Astrocyte (in vitro differentiated cells and primary cell): ENCODE results near the gene MYO9A. TPM values are rescaled to one million over a fixed set of nuclear protein-coding genes. Genes with fewer than 3 reads are reported as not detected.
A peak's percentile ranks its signal among the peaks of the same experiment; 100 is the strongest.

Experiments used
- DNase-seq: peaks from one replicate; pipeline ENCODE4 v3.0.0-alpha.2; 2010; ENCODE audit warnings: low read depth
- FAIRE-seq: peaks from 2 replicates; lab custom pipeline; 2011; peaks lifted over from hg19 to GRCh38; lab: Jason Lieb, UNC
- H2AFZ ChIP-seq: 2 replicates; pipeline ENCODE4 v1.6.0; 2012; ENCODE audit warnings: low read depth, low read length, inconsistent platforms
- H3K27ac ChIP-seq: 2 replicates; pipeline ENCODE4 v1.5.1; 2011; ENCODE audit warnings: low read depth, low read length, inconsistent platforms
- H3K27me3 ChIP-seq: 2 replicates; pipeline ENCODE4 v1.6.0; 2011; ENCODE audit warnings: low read length, inconsistent platforms; ENCODE audit not compliant: insufficient read depth
- H3K36me3 ChIP-seq: 2 replicates; pipeline ENCODE4 v1.5.1; 2011; ENCODE audit warnings: low read length, inconsistent platforms; ENCODE audit not compliant: insufficient read depth
- H3K4me1 ChIP-seq: 2 replicates; pipeline ENCODE4 v1.5.1; 2011; ENCODE audit warnings: low read length, inconsistent platforms; ENCODE audit not compliant: insufficient read depth
- H3K4me2 ChIP-seq: 2 replicates; pipeline ENCODE4 v1.6.0; 2012; ENCODE audit warnings: low read length, inconsistent platforms
- H3K4me3 ChIP-seq: 2 replicates; pipeline ENCODE4 v1.5.1; 2011; ENCODE audit warnings: low read depth, mild to moderate bottlenecking, low read length, inconsistent platforms; ENCODE audit not compliant: insufficient read depth
- H3K79me2 ChIP-seq: 2 replicates; pipeline ENCODE4 v1.6.0; 2012; ENCODE audit warnings: mild to moderate bottlenecking, low read length, inconsistent platforms; ENCODE audit not compliant: insufficient read depth
- H3K9ac ChIP-seq: 2 replicates; pipeline ENCODE4 v1.6.0; 2012; ENCODE audit warnings: mild to moderate bottlenecking, low read length, inconsistent platforms
- H3K9me3 ChIP-seq: 2 replicates; pipeline ENCODE4 v1.5.1; 2012; ENCODE audit warnings: low read depth, mild to moderate bottlenecking, low read length, inconsistent platforms; ENCODE audit not compliant: insufficient read depth
- H4K20me1 ChIP-seq: 2 replicates; pipeline ENCODE4 v1.6.0; 2012; ENCODE audit warnings: low read length, inconsistent platforms; ENCODE audit not compliant: insufficient read depth
- H3K27ac Mint-ChIP-seq: one replicate; pipeline ENCODE4 v1.8.0; 2021; ENCODE audit warnings: mild to moderate bottlenecking, mixed read lengths; ENCODE audit not compliant: unreplicated experiment
- H3K27me3 Mint-ChIP-seq: one replicate; pipeline ENCODE4 v1.8.0; 2021; ENCODE audit warnings: low read depth, mixed read lengths; ENCODE audit not compliant: unreplicated experiment
- H3K36me3 Mint-ChIP-seq: one replicate; pipeline ENCODE4 v1.8.0; 2021; ENCODE audit warnings: low read depth, mixed read lengths; ENCODE audit not compliant: unreplicated experiment
- H3K4me1 Mint-ChIP-seq: one replicate; pipeline ENCODE4 v1.8.0; 2021; ENCODE audit warnings: low read depth, mixed read lengths; ENCODE audit not compliant: unreplicated experiment
- H3K4me3 Mint-ChIP-seq: one replicate; pipeline ENCODE4 v1.8.0; 2021; ENCODE audit warnings: mild to moderate bottlenecking, moderate library complexity, mixed read lengths; ENCODE audit not compliant: unreplicated experiment
- H3K9me3 Mint-ChIP-seq: one replicate; pipeline ENCODE4 v1.8.0; 2021; ENCODE audit warnings: mild to moderate bottlenecking, mixed read lengths; ENCODE audit not compliant: unreplicated experiment
- EZH2 ChIP-seq: IDR thresholded peaks from 2 replicates; pipeline ENCODE4 v1.6.1; 2012; ENCODE audit warnings: mild to moderate bottlenecking, low read length, inconsistent platforms; ENCODE audit not compliant: insufficient read depth
- total RNA-seq: library from RNA; stranded (reverse); gene quantifications from 2 replicates; pipeline ENCODE4 v1.2.1, GENCODE V29; 2021
- TF ChIP-seq, protein P1 (sequence below): IDR thresholded peaks from 2 replicates; pipeline ENCODE4 v1.5.1; 2011; ENCODE audit warnings: low read depth, mild to moderate bottlenecking, inconsistent platforms, low read length, moderate library complexity; ENCODE audit not compliant: insufficient read depth

The MYO9A gene
- total RNA-seq, 1 donor from 2014 or later: 26.4 TPM

DNA sequence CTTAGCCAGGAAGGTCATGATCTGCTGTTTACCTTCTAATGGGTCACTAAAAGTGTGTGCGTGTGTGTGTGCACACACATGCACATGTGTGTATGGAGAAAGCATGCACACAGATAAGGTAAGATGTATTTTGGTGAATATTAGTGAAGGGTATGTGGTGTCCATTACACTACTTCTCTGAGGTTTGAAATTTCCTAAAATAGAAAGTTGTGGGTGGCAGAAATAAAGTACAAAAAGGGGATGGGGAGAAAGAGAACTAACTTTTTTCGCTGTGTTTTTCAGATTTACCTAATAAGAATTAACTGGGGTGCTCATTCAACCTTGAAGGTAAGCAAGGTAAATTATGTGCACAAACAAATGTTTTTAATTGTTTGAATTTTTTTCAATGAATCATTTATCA is 332.0 kb downstream of the MYO9A start:
- H3K9me3 Mint-ChIP-seq: no peaks in the 10 kb centered on the region
- H3K4me3 Mint-ChIP-seq: no peak overlapping the region

DNA sequence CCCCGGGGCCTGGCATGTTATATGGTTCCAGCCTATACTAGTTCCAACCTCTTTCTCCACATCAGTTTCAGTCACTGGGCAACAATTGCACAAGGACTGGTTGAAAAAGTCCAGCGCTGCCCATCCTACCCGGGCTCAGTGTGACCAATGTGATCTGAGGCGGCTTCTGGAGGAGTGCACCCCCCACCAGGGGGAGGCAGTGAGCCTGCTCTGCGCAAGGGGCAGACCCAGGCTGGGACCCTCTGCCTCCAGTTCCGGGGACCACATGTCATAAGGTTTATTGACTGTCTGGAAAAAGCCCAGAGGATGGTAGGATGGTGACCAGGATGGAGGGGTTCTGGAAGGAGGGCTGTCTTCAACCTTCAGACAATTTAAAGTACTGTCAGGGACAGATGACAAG is 333.2 kb downstream of the MYO9A start:
- H3K4me3 ChIP-seq: no peak overlapping the region
- FAIRE-seq (no peak), DNase-seq (no peak)
- Mint-ChIP-seq H3K4me3 (no peak overlapping the region), H3K4me1 (peaks cover 19% of the 10 kb centered on the region), H3K27me3 (peaks cover 3% of the 10 kb centered on the region), H3K36me3 (no peaks in the 10 kb centered on the region), H3K27ac (no peak overlapping the region), H3K9me3 (no peaks in the 10 kb centered on the region)
- H3K9me3 ChIP-seq: no peaks in the 10 kb centered on the region
- H3K79me2 ChIP-seq: no peaks in the 10 kb centered on the region
- no peaks in the 10 kb centered on the region for H4K20me1 ChIP-seq
- no peaks in the 10 kb centered on the region for H3K27me3 ChIP-seq
- H3K4me2 ChIP-seq: no peak overlapping the region
- no peak for TF ChIP-seq EZH2
- TF ChIP-seq, protein P1, sequence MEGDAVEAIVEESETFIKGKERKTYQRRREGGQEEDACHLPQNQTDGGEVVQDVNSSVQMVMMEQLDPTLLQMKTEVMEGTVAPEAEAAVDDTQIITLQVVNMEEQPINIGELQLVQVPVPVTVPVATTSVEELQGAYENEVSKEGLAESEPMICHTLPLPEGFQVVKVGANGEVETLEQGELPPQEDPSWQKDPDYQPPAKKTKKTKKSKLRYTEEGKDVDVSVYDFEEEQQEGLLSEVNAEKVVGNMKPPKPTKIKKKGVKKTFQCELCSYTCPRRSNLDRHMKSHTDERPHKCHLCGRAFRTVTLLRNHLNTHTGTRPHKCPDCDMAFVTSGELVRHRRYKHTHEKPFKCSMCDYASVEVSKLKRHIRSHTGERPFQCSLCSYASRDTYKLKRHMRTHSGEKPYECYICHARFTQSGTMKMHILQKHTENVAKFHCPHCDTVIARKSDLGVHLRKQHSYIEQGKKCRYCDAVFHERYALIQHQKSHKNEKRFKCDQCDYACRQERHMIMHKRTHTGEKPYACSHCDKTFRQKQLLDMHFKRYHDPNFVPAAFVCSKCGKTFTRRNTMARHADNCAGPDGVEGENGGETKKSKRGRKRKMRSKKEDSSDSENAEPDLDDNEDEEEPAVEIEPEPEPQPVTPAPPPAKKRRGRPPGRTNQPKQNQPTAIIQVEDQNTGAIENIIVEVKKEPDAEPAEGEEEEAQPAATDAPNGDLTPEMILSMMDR: peak; percentile 9
- H3K4me1 ChIP-seq: peaks cover 17% of the 10 kb centered on the region
- no peak overlapping the region for H2AFZ ChIP-seq
- H3K36me3 ChIP-seq: no peaks in the 10 kb centered on the region
- no peak overlapping the region for H3K27ac ChIP-seq
- no peak overlapping the region for H3K9ac ChIP-seq

More for the DNA sequence above, 332.0 kb downstream of the MYO9A start:
- Histone ChIP-seq H3K79me2 (no peaks in the 10 kb centered on the region), H3K9me3 (no peaks in the 10 kb centered on the region), H2AFZ (no peak overlapping the region), H3K27ac (no peak overlapping the region), H3K4me1 (peaks cover 18% of the 10 kb centered on the region), H3K9ac (no peak overlapping the region), H4K20me1 (no peaks in the 10 kb centered on the region), H3K36me3 (no peaks in the 10 kb centered on the region), H3K4me3 (no peak overlapping the region), H3K27me3 (no peaks in the 10 kb centered on the region), H3K4me2 (no peak overlapping the region)
- Mint-ChIP-seq H3K36me3 (no peaks in the 10 kb centered on the region), H3K27me3 (peaks cover 3% of the 10 kb centered on the region), H3K27ac (no peak overlapping the region), H3K4me1 (peaks cover 13% of the 10 kb centered on the region)
- no peak for FAIRE-seq
- no peak for DNase-seq
- TF ChIP-seq, protein P1: no peak
- no peak for TF ChIP-seq EZH2

DNA sequence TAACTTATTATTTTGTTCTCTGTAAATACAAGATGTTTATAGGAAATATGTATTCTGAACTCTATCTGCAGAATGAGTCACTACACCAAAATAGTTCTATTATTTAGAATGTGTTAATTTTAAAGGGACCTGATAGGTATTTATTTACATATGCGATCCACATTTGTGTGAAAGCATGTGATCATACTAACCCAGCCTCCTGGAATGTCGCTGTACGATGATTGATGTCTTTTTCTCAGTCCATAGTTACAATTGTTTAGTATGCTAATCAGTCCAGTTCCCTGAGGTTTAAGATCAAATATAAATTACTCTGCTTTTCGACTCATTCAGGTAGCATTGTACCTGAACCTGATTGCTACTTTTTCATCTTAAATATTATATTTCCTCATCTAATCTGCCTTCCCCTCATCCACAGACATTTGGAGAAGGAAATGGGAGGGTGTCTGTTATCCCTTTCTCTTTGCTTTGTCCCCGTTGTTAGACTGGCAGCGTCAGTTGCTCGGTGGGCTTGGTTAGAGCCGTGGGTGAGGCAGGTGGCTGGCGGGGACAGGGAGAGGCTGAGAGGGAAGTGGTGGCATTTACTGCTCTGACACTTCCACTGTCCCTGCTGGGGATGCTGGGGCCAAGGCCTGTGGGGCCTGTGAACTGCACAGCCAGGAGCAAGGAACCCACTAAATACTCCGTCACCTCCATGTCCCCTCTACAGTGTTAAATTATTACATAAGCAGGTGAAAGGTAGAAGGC is 335.4 kb downstream of the MYO9A start:
- Histone ChIP-seq H3K4me1 (peaks cover 16% of the 10 kb centered on the region), H3K4me2 (no peak overlapping the region), H3K36me3 (no peaks in the 10 kb centered on the region), H4K20me1 (no peaks in the 10 kb centered on the region), H2AFZ (no peak overlapping the region), H3K4me3 (no peak overlapping the region), H3K9ac (no peak overlapping the region), H3K79me2 (no peaks in the 10 kb centered on the region), H3K27ac (no peak overlapping the region), H3K9me3 (no peaks in the 10 kb centered on the region), H3K27me3 (no peaks in the 10 kb centered on the region)
- Mint-ChIP-seq H3K27ac (no peak overlapping the region), H3K9me3 (no peaks in the 10 kb centered on the region), H3K36me3 (no peaks in the 10 kb centered on the region), H3K4me1 (peaks cover 23% of the 10 kb centered on the region), H3K27me3 (no peaks in the 10 kb centered on the region), H3K4me3 (no peak overlapping the region)
- TF ChIP-seq, protein P1: no peak
- no peak for TF ChIP-seq EZH2
- DNase-seq: no peak
- no peak for FAIRE-seq
